GM12891 (cell line): ENCODE data around the gene CHRM2.

ENCODE experiments used
- POLR2A ChIP-seq: IDR thresholded peaks from 2 replicates; pipeline ENCODE4 v1.6.1; 2011; ENCODE audit warnings: low read depth, low read length, control low read depth
- POLR2AphosphoS5 ChIP-seq: IDR thresholded peaks from 2 replicates; pipeline ENCODE4 v1.6.1; 2011; ENCODE audit warnings: low read depth, low read length, control low read depth
- SPI1 ChIP-seq: IDR thresholded peaks from 2 replicates; pipeline ENCODE4 v1.6.1; 2011; ENCODE audit warnings: low read depth, low read length, control low read depth
- TAF1 ChIP-seq: IDR thresholded peaks from 2 replicates; pipeline ENCODE4 v1.6.1; 2011; ENCODE audit warnings: low read depth, low read length, control low read depth

- TF ChIP-seq POLR2A, result no peak
- TF ChIP-seq SPI1, result no peak
- no peak for TF ChIP-seq POLR2AphosphoS5
- no peak for TF ChIP-seq TAF1
Observed at GRCh38 chr7:136938476-136938875, 70.0 kb downstream of the CHRM2 start.
